Heart left ventricle (tissue), 16 donors: ENCODE measurements around the gene RRM2. TPM values are rescaled to one million over a fixed set of nuclear protein-coding genes. Genes with fewer than 3 reads are reported as not detected.

Source experiments
- ATAC-seq, 4 donors: fragments of 200-7000 bp; cut with Tn5 transposase; one replicate each; pipeline ENCODE4 v1.9.1; 2020 to 2022; ENCODE audit warnings: moderate library complexity in 4 of 4, mild to moderate bottlenecking in 3 of 4, moderate number of reproducible peaks in 1 of 4
- DNase-seq, 5 donors: peaks; one replicate each; pipeline ENCODE4 v3.0.0-alpha.2; 2020
- H3K27ac ChIP-seq, 12 donors: fragments of 200-600 bp; sonication (generic) in 4 of 12; one replicate each; pipeline versions ENCODE4 v1.5.0 to v1.8.0; 2016 to 2022; ENCODE audit warnings: mild to moderate bottlenecking in 2 of 12
- H3K27me3 ChIP-seq, 9 donors: fragments of 200-600 bp; sonication (generic) in 2 of 9; one replicate each; pipeline versions ENCODE4 v1.5.1 to v1.8.0; 2016 to 2022; ENCODE audit warnings: mild to moderate bottlenecking in 3 of 9
- H3K36me3 ChIP-seq, 9 donors: fragments of 200-600 bp; sonication (generic) in 2 of 9; one replicate each; pipeline versions ENCODE4 v1.5.0 to v1.8.0; 2018 to 2022; ENCODE audit warnings: mild to moderate bottlenecking in 2 of 9
- H3K4me1 ChIP-seq, 12 donors: fragments of 200-600 bp; sonication (generic) in 4 of 12; one replicate each; pipeline versions ENCODE4 v1.5.0 to v1.8.0; 2016 to 2022; ENCODE audit warnings: mild to moderate bottlenecking in 3 of 12
- H3K4me3 ChIP-seq, 12 donors: fragments of 200-600 bp; sonication (generic) in 4 of 12; one replicate each; pipeline versions ENCODE4 v1.5.0 to v1.8.0; 2017 to 2022; ENCODE audit warnings: mild to moderate bottlenecking in 9 of 12, moderate library complexity in 4 of 12
- H3K9me3 ChIP-seq, 12 donors: fragments of 200-600 bp; sonication (generic) in 4 of 12; one replicate each; pipeline versions ENCODE4 v1.5.0 to v1.8.0; 2016 to 2022; ENCODE audit warnings: mild to moderate bottlenecking in 1 of 12
- POLR2A ChIP-seq, 2 donors: fragments of 450-650 bp; IDR thresholded peaks; one replicate each; pipeline ENCODE4 v1.6.1; 2017; ENCODE audit warnings: antibody characterized with exemption in 2 of 2, mild to moderate bottlenecking in 2 of 2, moderate library complexity in 2 of 2
- WGBS, 4 donors: extraction: QIAGEN DNeasy Blood & Tissue Kit in 2 of 4; methylation state at CpG; one replicate each; pipeline versions ENCODE4 v1.1.5 to v1.1.7; 2013 to 2018; 5-methylcytosine and 5-hydroxymethylcytosine counted together
- intact Hi-C, 10 donors: fragments of 100-400 bp; cut with DNase I; formaldehyde crosslinking; loops; one replicate each; pipeline versions ENCODE4 v1.11.1 to v1.14.2; 2022
- polyA plus RNA-seq, 2 donors: library from polyadenylated mRNA; stranded (reverse); fragments of 200-250 nt; gene quantifications; one replicate each; pipeline ENCODE4 v1.2.3, GENCODE V29; 2013
- total RNA-seq, 9 donors: library from RNA; depleted of rRNA in 2 of 9; stranded (reverse); fragments of >200 nt in 2 of 9; fragmentation: NEBNext Ultra II Directional in 3 of 9; extraction: Animal tissue kit (Norgen Biotek cat#: 25700) in 3 of 9; gene quantifications; one replicate each; pipeline versions ENCODE4 v1.1.0 to v1.2.4, GENCODE V29; 2016 to 2023
- TF ChIP-seq, protein P1 (sequence below), 12 donors: fragments of 200-600 bp; sonication (generic) in 4 of 12; IDR thresholded peaks; one replicate each; pipeline versions ENCODE4 v1.5.0 to v1.8.0; 2018 to 2022; ENCODE audit warnings: antibody characterized with exemption in 12 of 12, mild to moderate bottlenecking in 5 of 12
- donor health status: ischemic (EF 13 %, LVEDD 7.1; RV severe dilation, severe dysfunction).
- donor health status: healthy with polysubstance abuse.
- donor health status: DM: no; HTN: yes; CAD: no.
- donor health status: DM: no; HTN: no; CAD: no.
- donor health status: ischemic (EF 25% LVEDD 6.9; RV normal size, moderate dysfunction).
- donor health status: ischemic (EF 25% LVEDD 5.7; RV mildly dilated, moderate dysfunction).
- donor health status: healthy.
- donor health status: DM: yes; HTN: yes; CAD: no.
- donor health status: ischemic (EF 35%, LVEDD 5.7; RV mildly dilated, moderate dysfunction).
- donor health status: nonischemic (EF 11% LVEDD 7.7; RV severe dilation, severe dysfunction).
- donor health status: DM: yes; HTN: yes; CAD: no.
- donor health status: PGD.
- donor health status: ischemic (EF 29% LVEDD 5.4; RV normal size, mild dysfunction).
- donor health status: nonischemic (EF 23%, LVEDD 6.1; RV moderate dilation, normal function).

The RRM2 gene
- total and polyA plus RNA-seq, 11 donors = 0.08 to 32.6 (median 1.0) TPM; not detected in 1

- peak overlapping the region in 1 of 12 donors; percentile 79 for H3K4me3 ChIP-seq
- 16 to 20% (median 19%) methylated on average over 5 of the region's 5 CpGs for WGBS, 4 donors
- intact Hi-C loops = loop anchor here in 9 of 10 donors (1.0 to 10.0 kb wide), 14 partner anchors 178 to 543 kb away; partner anchors contain the start of gene HPCAL1 (in 5 of the 9)
- H3K27ac ChIP-seq = no peak overlapping the region
- peak in 1 of 5 donors; percentile 44 for DNase-seq
- H3K4me1 ChIP-seq = peaks cover 10 to 64% (median 21%) of the 10 kb centered on the region in 12 donors
- H3K9me3 ChIP-seq = no peaks in the 10 kb centered on the region
- peaks cover 8 to 24% (median 12%) of the 10 kb centered on the region in 9 donors for H3K27me3 ChIP-seq
- ATAC-seq = no peak
- H3K36me3 ChIP-seq = no peaks in the 10 kb centered on the region
- no peak for TF ChIP-seq POLR2A (IDR thresholded peaks at IDR 0.05)
- TF ChIP-seq, protein P1, sequence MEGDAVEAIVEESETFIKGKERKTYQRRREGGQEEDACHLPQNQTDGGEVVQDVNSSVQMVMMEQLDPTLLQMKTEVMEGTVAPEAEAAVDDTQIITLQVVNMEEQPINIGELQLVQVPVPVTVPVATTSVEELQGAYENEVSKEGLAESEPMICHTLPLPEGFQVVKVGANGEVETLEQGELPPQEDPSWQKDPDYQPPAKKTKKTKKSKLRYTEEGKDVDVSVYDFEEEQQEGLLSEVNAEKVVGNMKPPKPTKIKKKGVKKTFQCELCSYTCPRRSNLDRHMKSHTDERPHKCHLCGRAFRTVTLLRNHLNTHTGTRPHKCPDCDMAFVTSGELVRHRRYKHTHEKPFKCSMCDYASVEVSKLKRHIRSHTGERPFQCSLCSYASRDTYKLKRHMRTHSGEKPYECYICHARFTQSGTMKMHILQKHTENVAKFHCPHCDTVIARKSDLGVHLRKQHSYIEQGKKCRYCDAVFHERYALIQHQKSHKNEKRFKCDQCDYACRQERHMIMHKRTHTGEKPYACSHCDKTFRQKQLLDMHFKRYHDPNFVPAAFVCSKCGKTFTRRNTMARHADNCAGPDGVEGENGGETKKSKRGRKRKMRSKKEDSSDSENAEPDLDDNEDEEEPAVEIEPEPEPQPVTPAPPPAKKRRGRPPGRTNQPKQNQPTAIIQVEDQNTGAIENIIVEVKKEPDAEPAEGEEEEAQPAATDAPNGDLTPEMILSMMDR (IDR thresholded peaks at IDR 0.05) = peak; percentile 60 to 84 (median 72)
Measured at GRCh38 chr2:10124538-10125045, 2.1 kb downstream of the RRM2 start.

GRCh38 chr2:10125842-10126631 lies 3.5 kb downstream of the RRM2 start:
- no peak for ATAC-seq
- no peak overlapping the region for H3K27ac ChIP-seq
- TF ChIP-seq POLR2A (IDR thresholded peaks at IDR 0.05) = no peak
- TF ChIP-seq, protein P1 (IDR thresholded peaks at IDR 0.05) = no peak
- no peaks in the 10 kb centered on the region for H3K36me3 ChIP-seq
- peaks cover 8 to 24% (median 12%) of the 10 kb centered on the region in 9 donors for H3K27me3 ChIP-seq
- peaks cover 9 to 53% (median 16%) of the 10 kb centered on the region in 12 donors for H3K4me1 ChIP-seq
- no peak for DNase-seq
- no peak overlapping the region for H3K4me3 ChIP-seq
- H3K9me3 ChIP-seq = no peaks in the 10 kb centered on the region
- WGBS, 4 donors = 81 to 91% (median 88%) methylated on average over 6 of the region's 6 CpGs
- intact Hi-C loops = loop anchor here in 7 of 10 donors (1.0 to 10.0 kb wide), 11 partner anchors 176 to 539 kb away; partner anchors contain the start of gene HPCAL1 (in 3 of the 7)

DNA sequence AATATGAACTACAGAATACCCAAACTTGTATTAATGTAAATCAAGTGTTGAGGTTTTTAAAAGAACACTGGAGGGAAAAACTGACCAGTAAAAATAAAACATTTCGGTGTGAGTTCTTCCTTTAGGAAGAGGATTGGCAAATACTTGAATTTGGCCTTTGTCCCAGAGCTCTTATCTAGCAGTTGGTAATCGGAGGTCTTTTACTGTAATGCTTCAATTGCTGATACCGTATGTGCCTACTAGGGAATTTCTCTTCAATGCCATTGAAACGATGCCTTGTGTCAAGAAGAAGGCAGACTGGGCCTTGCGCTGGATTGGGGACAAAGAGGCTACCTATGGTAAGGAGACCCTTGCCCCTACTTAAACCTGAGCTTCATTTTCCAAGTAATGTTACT lies 4.1 kb downstream of the RRM2 start:
- peaks cover 9 to 47% (median 13%) of the 10 kb centered on the region in 12 donors for H3K4me1 ChIP-seq
- H3K4me3 ChIP-seq = no peak overlapping the region
- no peak for TF ChIP-seq POLR2A (IDR thresholded peaks at IDR 0.05)
- TF ChIP-seq, protein P1 (IDR thresholded peaks at IDR 0.05) = no peak
- 28 to 40% (median 34%) methylated on average over 5 of the region's 5 CpGs for WGBS, 4 donors
- intact Hi-C loops = loop anchor here in 6 of 10 donors (5.0 to 10.0 kb wide), 6 partner anchors 176 to 538 kb away; partner anchors contain the start of gene HPCAL1 (in 3 of the 6)
- no peaks in the 10 kb centered on the region for H3K9me3 ChIP-seq
- H3K27ac ChIP-seq = no peak overlapping the region
- H3K27me3 ChIP-seq = peaks cover 8 to 24% (median 12%) of the 10 kb centered on the region in 9 donors
- DNase-seq (no peak), ATAC-seq (no peak)
- H3K36me3 ChIP-seq = no peaks in the 10 kb centered on the region

GRCh38 chr2:10128420-10128819 lies 5.9 kb downstream of the RRM2 start:
- H3K9me3 ChIP-seq = no peaks in the 10 kb centered on the region
- no peak overlapping the region for H3K27ac ChIP-seq
- peaks cover 0 to 32% (median 0%) of the 10 kb centered on the region in 12 donors for H3K4me1 ChIP-seq
- no peak overlapping the region for H3K4me3 ChIP-seq
- DNase-seq = no peak
- no peak for ATAC-seq
- H3K36me3 ChIP-seq = no peaks in the 10 kb centered on the region
- TF ChIP-seq, protein P1 (IDR thresholded peaks at IDR 0.05) = no peak
- no peak for TF ChIP-seq POLR2A (IDR thresholded peaks at IDR 0.05)
- H3K27me3 ChIP-seq = peaks cover 0 to 10% (median 4%) of the 10 kb centered on the region in 9 donors
- intact Hi-C loops = loop anchor here in 6 of 10 donors (2.0 to 10.0 kb wide), 7 partner anchors 174 to 536 kb away; partner anchors contain the start of gene HPCAL1 (in 3 of the 6)
